Colon (tissue), 2 donors: ENCODE results near the gene ARRB1.

Experiments used
- FAIRE-seq: peaks from 2 replicates; lab custom pipeline; 2012; peaks lifted over from hg19 to GRCh38; lab: Jason Lieb, UNC
- donor health status: control.
- donor health status: control.

The ARRB1 gene

DNA sequence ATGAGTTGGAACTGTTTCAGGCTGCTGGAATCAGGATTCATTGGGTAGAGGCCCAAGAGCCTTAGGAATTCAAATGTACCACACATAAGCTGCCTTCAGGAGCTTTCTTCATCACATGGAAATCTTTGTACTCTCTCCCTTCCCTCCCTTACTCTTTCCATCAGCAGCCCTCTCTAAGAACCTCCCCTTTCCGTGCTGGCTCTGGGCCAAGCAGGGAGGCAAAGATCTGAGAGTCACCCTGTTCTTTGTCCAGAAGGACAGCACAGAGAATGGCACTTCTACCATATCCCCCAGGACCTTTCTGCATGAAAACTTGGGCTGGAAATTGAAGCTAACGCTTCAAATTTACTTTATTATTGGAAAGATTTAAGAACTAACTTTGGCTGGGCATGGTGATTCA is 131.6 kb downstream of the ARRB1 start:
- no peak for FAIRE-seq

DNA sequence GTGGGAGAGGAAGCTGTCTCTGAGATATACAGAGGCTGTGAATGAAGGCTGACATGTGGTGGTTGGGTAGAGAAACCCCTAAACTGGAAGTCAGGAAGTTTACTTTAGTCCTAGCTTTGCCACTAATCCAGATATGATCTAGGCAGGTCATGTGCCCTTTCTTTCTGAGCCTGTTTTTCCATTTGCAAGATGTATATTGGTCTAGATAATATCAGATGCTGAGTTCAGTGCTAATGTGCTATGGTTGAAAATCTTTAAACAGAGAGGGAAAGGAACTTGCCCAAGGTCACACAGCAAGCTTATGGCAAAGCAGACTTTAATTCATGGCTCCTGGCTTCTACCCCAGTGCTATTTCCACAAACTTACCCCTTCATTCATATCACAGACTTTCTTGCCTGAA is 136.6 kb downstream of the ARRB1 start:
- FAIRE-seq, result no peak

DNA sequence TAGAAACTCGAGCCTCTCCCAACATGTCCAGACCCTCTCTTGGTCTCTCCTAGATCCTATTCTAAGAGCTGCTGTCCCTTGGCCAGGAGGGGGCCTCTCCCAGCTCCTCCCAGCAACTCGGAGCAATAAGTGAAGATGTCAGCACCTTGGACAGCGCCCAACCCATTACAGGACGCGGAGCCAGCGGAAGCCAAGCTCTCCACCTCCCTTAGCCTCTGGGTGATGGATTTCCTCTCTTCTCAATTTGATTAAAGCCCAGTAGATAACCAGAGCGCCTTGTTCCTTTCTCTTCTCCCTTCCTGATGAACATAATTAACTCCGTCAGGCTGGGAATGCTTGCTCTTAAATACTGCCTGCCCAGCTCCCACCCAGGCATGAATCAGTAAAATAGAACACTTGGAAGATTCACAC is 137.0 kb downstream of the ARRB1 start:
- FAIRE-seq, result no peak
